ENCODE data around the gene TFAP2E.
"Not testable (repeated sequence)": the region's sequence is repeated elsewhere in the genome, so short reads cannot be mapped to it uniquely, and the experiment has no call there.

TFAP2E gene

DNA sequence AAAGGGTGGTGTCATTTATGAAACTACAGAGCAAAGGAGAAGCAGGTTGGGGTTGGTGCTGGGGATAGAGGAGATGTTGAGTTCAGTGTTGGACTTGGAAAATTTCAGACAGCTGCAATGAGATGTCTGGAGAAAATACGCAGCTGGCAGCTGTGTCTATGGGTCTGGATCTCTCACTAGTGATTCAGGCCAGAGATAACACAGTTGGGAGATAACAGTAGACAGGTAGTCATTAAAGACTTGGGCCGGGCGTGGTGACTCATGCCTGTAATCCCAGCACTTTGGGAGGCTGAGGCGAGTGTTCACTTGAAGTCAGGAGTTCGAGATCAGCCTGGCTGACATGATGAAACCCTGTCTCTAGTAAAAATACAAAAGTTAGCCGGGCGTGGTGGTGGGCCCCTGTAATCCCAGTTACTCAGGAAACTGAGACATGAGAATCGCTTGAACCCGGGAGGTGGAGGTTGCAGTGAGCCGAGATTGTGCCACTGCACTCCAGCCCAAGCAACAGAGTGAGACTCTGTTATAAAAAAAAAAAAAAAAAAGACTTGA, 2.5 kb upstream of the TFAP2E start:
- in situ Hi-C loops (cut with MboI; ENCODE audit: low sequenced_read_pairs): no loop called here

DNA sequence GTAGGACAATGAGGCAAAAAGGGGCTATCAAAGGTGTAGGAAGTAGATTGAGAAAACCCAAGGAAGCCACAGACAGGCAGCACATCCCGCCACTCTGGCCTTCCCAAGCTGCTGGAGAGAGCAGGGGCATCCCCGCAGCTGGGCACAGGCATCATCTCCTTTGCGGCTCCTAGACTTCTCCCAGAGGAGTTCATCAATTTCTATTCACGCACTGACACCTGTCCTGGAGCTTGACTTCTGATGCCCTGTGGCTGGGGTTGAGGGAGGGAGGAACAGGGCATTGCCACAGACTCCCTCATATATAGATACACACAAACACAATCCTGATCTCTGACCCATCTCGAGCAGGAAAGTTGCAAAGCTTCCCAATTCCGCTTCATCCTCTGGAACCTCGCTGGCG, 1.9 kb upstream of the TFAP2E start:
- in situ Hi-C loops (cut with MboI; ENCODE audit: low sequenced_read_pairs): no loop called here

DNA sequence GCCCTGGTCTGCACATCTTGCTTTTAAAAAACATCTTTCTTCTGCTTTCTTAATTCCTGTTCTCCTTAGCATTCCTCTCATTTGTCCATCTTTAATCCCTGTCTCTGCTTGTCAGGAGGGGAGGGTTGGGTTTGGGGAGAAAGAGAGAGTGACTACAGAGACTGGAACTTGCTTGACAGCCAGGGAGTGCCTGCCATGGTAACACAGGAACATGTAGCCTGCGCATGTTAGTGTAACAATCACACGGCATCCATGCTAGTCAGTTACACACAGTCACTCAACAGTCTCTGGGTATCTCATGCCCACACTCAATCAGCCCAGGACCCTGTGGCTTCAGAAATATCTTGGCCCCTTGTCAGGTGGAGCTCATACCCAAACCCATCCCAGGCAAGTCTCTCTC, 818 bp upstream of the TFAP2E start:
- in situ Hi-C loops (cut with MboI; ENCODE audit: low sequenced_read_pairs): no loop called here

DNA sequence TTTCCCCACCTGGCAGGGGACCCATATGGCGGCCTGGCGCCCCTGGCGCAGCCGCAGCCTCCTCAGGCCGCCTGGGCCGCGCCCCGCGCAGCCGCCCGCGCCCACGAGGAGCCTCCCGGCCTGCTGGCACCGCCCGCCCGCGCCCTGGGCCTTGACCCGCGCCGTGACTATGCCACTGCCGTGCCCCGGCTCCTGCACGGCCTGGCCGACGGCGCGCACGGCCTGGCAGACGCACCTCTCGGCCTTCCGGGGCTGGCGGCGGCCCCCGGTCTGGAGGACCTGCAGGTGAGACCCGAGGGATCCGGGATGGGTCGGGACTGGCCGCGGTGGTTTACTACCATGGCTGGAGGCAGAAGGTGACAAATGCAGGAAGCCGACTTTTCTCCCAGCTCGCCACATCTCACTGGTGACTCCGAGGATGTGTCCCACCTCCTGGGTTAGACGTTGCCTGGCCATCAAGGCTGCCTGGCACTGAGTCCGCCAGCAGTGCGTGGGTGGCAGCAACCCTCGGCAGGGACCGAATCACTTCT, 1.1 kb downstream of the TFAP2E start:
- in situ Hi-C loops (cut with MboI; ENCODE audit: low sequenced_read_pairs): no loop called here

DNA sequence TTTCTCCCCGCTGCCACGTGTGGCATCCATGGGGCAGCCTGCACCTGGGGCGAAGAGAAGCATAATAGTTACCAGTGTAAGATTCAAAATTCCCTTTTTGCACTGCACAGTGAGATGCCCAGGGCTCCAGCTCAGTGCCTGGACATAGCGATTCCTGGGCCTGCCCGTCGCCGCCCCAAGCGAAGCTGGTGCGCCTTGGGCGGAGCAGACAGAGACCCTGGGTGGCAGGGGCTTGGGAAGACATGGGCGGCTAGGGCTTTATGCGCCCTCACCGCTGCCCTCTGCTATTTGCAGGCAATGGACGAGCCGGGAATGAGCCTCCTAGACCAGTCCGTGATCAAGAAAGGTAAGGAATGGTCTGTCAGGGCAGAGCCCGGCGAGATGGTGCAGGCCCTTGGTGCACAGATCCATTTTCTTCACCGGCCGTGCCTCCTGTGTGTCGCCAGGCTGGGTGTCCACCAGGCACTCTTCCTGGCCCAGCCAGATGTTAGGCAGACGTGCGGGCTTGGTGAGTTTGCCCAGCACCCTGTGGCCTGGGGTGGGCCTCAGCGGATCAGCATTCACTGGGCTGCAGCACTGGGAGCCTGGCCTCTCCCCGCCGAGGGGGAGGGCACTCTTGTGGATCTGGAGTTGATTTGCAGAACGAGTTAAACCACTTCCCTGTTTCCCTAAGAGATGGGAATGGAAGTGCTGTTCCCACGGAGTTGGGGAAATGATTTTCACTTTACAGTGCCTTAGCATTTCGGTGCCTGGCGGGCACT, 1.7 kb downstream of the TFAP2E start:
- in situ Hi-C loops (cut with MboI; ENCODE audit: low sequenced_read_pairs): no loop called here

DNA sequence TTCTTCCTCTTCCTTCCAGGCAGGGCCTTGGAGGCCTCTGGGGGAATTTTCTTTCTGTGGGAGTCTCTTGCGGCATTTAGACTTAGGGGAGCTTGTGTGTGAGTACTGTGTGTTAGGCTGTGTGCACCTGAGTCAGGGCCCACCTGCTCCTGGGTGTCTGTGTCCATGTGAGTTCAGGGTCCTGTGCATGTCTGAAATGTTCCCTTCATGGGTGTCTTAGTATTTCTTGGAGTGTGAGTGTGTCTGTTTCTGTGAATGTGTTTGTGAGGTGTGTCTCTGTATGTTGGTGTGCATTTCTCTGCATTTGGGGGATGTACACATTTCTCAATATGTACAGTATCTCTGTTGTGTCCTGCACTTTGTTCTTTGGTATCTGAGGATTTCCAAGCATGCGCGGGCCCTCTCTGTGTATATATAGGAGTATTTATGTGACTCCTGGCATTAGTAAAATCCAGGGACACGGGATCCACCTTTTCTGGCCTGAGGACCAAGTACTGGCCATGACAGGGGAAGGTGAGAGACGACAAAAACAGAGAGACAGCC, 2.4 kb downstream of the TFAP2E start:
- in situ Hi-C loops (cut with MboI; ENCODE audit: low sequenced_read_pairs): no loop called here

DNA sequence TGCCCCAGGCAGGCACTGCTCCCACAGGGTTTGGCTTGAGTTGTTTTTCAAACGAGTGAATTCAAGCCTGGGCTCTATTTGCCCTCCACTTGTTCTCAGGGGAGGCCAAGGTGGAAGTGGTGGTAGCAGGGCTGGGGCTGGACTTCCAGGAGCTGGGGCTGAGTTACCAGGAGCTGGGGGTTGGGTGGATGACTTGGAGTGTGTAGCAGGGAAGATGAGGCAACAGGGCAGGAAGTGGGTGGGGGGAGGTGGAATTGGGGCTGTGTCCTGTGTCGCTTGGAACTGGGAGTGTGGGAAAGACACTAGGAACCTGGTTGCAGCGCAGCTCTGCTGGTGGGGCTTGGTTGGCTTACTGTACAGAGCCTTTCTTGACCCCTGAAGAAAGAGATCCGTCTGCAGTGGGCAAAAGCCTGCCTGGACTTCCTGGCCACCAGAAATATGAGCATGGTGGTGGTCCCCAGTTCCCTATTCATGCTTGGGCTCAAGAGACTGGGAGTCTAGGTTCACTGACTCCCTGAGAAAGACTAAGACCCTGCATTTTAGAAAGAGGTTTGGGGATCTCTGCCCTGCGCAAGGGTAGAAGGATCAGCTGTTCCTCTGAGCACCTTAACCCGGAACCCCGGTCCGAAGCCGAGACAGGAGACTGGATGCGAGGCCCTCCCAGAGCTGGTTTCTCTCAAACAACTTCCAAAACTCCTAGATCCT, 3.1 kb downstream of the TFAP2E start:
- in situ Hi-C loops (cut with MboI; ENCODE audit: low sequenced_read_pairs): no loop called here

DNA sequence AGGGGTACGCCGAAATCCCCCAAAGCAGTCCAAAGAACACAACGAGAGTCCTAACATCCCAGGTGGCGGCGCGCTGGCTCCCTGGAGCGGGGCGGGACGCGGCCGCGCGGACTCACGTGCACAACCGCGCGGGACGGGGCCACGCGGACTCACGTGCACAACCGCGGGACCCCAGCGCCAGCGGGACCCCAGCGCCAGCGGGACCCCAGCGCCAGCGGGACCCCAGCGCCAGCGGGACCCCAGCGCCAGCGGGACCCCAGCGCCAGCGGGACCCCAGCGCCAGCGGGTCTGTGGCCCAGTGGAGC, 3.6 kb downstream of the TFAP2E start:
- in situ Hi-C loops (cut with MboI; ENCODE audit: low sequenced_read_pairs): not testable (repeated sequence)

DNA sequence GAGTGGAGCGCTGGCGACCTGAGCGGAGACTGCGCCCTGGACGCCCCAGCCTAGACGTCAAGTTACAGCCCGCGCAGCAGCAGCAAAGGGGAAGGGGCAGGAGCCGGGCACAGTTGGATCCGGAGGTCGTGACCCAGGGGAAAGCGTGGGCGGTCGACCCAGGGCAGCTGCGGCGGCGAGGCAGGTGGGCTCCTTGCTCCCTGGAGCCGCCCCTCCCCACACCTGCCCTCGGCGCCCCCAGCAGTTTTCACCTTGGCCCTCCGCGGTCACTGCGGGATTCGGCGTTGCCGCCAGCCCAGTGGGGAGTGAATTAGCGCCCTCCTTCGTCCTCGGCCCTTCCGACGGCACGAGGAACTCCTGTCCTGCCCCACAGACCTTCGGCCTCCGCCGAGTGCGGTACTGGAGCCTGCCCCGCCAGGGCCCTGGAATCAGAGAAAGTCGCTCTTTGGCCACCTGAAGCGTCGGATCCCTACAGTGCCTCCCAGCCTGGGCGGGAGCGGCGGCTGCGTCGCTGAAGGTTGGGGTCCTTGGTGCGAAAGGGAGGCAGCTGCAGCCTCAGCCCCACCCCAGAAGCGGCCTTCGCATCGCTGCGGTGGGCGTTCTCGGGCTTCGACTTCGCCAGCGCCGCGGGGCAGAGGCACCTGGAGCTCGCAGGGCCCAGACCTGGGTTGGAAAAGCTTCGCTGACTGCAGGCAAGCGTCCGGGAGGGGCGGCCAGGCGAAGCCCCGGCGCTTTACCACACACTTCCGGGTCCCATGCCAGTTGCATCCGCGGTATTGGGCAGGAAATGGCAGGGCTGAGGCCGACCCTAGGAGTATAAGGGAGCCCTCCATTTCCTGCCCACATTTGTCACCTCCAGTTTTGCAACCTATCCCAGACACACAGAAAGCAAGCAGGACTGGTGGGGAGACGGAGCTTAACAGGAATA, 4.2 kb downstream of the TFAP2E start:
- in situ Hi-C loops (cut with MboI; ENCODE audit: low sequenced_read_pairs): no loop called here

DNA sequence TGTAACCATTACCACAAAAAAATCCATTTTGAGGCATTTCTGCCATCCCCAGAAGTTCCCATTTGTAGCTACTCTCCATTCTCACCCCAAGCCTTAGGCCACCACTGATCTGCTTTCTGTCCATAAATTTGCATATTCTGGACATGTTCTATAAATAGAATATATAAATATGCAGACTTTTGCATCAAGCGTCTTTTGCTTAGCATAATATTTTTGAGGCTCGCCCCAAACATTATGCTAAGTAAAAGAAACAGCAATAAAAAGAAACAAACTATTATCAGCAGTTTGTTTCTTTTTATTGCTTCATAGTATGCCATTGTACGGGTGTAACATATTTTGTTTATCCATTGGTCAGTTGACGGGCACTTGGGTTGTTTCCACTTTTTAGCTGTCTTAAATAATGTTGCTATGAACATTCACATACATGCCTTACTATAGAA, 7.9 kb downstream of the TFAP2E start:
- in situ Hi-C loops (cut with MboI; ENCODE audit: low sequenced_read_pairs): no loop called here

DNA sequence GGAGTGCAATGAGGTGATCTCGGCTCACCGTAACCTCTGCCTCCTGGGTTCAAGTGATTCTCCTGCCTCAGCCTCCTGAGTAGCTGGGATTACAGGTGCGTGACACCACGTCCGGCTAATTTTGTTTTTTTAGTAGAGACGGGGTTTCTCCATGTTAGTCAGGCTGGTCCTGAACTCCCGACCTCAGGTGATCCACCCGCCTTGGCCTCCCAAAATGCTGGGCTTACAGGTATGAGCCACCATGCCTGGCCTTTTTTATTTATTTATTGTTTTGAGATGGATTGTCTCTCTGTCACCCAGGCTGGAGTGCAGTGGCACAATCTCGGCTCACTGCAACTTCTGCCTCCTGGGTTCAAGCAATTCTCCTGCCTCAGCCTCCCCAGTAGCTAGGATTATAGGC, 8.5 kb downstream of the TFAP2E start:
- in situ Hi-C loops (cut with MboI; ENCODE audit: low sequenced_read_pairs): not testable (repeated sequence)

DNA sequence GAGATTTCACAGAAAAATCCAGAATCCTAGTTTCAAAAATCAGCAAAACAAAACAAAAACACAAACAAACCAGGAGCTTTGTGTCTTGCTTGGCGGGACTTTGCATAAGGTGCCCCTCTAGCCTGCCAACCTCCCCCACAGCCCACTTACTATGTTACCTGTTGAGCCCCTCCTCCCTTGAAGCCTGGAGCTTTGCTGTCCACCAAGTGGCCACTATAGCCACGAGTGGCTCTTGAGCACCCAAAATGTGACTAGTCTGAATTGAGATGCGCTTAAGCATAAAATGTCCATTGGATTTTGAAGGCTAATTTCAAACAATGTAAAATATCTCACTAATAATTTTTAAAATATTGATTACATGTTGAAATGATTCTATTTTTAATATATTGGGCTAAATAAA, 12.2 kb downstream of the TFAP2E start:
- in situ Hi-C loops (cut with MboI; ENCODE audit: low sequenced_read_pairs): no loop called here

DNA sequence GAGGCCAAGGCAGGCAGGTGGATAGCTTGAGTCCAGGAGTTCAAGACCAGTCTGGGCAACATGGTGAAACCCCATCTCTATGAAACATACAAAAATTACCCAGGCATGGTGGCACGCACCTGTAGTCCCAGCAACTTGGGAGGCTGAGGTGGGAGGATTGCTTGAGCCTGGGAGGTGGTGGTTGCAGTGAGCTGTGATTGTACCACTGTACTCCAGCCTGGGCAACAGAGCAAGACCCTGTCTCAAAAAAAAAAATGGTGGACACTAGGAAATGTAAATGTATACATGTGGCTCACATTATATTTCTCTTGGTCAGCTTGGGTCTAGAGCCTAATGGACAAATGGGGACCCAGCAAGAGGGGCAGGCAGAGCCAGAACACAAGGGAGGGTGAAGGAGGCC, 12.7 kb downstream of the TFAP2E start:
- in situ Hi-C loops (cut with MboI; ENCODE audit: low sequenced_read_pairs): not testable (repeated sequence)

DNA sequence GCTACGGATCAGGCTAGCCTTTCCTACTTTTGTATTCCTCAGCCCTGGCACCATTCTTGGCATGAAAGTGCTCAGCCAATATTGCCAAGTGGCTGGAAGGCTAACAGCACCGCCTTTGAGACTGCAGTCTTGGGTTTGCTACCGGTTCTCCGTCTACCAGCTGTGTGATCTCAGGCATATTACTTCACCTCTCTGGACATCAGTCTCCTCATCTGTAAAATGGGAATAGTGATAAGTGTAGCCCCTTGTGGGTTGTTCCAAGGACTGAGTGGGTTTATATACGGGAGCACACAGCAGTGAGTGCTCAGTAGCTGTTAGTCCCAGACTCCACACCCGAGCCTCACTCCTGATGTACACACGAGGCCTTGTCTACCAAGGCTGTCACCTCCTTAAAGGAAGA, 13.7 kb downstream of the TFAP2E start:
- in situ Hi-C loops (cut with MboI; ENCODE audit: low sequenced_read_pairs): no loop called here

DNA sequence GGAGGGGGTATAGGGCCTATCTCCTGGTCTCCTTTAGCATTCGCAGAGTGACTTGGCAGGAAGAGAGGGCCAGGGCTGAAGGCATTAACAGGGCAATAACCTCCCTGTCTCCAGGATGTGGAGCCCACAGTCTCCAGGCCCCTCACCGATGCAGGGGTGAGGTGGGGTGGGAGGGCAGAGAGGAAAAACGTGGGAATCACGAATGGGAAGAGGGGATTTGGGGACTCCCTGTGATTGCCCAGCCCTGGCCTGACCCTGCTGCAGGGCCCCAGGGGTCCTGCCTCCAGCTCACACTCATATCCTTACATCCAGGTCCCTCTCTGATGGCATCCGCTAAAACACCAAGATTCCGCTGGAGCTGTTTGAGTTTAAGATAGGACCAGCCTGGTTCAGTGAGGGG, 14.6 kb downstream of the TFAP2E start:
- in situ Hi-C loops (cut with MboI; ENCODE audit: low sequenced_read_pairs): no loop called here

DNA sequence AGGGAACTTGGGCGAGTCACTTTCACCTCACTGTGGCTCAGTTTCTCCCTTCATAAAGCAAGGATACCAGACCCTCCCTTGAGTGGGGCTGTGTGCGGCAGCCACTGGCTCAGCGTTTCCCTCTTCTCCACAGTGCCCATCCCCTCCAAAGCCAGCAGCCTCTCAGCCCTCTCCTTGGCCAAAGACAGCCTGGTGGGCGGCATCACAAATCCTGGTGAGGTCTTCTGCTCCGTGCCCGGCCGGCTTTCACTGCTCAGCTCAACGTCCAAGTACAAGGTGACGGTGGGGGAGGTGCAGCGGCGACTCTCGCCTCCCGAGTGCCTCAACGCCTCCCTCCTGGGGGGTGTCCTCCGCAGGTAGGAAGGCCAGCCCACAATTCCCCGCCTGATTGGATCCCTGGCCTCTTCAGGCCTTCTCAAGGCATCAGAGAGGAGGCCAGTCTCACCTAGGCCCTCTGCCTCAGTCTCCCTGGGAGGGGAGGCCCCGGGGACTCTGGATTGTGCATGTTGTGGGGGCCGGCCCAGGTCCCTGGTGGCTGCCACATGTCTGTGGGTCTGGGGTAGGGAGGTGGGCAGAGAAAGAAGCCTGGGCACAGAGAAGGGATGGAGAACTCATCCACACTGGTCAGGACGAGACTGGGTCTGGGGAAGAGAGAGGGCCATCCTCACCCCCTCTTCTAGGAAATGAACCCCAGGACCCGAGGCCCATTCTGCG, 15.2 kb downstream of the TFAP2E start:
- in situ Hi-C loops (cut with MboI; ENCODE audit: low sequenced_read_pairs): no loop called here

DNA sequence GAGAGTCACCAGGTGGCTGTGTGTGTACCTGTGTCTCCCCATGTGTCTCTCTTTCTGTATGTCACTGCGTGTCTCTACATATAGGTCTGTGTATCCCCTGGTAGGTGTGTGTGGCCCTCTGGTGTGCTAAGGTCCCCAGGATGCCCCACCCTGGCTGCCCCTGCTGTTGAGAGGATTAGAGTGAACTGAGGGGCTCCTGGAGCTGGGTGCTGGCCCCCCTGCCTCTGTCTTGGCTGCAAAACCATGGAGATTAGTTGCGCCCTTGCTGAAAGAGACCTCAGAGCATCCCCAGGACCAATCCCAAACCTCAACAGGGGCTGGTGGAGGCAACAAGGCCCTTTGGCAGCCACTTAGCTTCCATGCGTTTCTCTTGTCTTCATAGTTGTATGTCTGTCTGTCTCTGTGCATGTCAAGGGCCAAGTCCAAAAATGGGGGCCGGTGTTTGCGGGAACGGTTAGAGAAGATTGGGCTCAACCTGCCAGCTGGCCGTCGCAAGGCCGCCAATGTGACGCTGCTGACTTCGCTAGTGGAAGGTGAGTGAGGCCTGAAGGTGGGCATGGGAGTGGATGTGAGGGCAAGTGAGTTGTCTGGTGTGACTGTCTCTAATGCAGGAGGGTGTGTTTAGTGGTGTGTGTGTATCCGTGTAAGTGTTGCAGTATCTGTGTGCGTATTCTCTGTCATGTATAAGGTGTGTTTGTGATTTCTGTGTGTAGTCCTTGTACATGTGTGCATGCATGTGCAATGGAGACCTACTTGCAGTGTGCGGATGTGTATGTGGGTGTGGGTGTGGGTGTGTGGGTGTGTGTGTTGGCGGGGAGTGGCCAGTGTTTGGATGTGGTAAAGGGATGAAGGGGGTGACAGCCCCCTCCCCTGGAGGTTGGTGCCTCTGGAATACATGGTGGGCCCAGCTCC, 16.7 kb downstream of the TFAP2E start:
- in situ Hi-C loops (cut with MboI; ENCODE audit: low sequenced_read_pairs): no loop called here

DNA sequence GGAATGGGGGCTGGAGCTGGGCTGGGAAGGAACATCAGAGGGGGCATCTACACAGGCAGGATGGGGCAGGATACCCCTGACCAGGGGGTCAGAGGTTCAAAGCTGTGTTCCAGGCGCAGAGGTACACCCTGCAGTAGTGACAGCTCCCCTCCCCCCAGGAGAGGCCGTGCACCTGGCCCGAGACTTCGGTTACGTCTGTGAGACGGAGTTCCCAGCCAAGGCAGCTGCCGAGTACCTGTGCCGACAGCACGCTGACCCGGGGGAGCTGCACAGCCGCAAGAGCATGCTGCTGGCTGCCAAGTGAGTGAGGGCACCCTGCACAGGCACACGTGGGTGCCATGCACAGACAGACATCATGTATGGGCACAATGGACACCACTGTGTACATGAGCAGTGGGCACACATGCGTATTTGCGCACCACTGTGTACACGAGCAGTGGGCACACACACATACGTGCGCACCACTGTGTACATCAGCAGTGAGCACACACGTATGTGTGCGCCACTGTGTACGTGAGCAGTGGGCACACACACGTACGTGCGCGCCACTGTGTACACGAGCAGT, 17.4 kb downstream of the TFAP2E start:
- in situ Hi-C loops (cut with MboI; ENCODE audit: low sequenced_read_pairs): no loop called here

DNA sequence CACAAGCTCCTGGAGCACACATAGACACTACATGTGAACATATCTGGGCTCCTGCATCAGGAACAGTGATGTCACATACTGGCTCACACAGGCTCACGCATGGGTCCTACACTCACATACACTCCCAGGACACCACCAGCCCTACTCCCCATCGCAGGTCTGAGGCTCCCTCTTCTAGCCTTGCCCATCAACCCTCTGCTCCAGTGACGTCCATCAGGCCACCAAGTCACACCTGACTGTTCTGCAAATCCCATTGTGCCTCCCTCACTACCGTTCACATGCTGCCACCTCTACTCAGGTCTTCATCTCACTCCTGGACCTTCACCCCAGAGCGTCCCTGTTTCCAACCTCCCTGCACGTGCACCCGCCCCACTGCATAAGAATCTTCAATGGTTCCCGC, 18.1 kb downstream of the TFAP2E start:
- in situ Hi-C loops (cut with MboI; ENCODE audit: low sequenced_read_pairs): no loop called here
